HUES6 (cell line): ENCODE data around the gene SDR42E2.
"Not testable (repeated sequence)": the region's sequence is repeated elsewhere in the genome, so short reads cannot be mapped to it uniquely, and the experiment has no call there.

Experiments
- H3K27ac ChIP-seq: 2 replicates; pipeline ENCODE4 v1.7.0; 2013; ENCODE audit warnings: low read depth, mild to moderate bottlenecking, low read length, inconsistent platforms
- H3K27me3 ChIP-seq: 2 replicates; pipeline ENCODE4 v1.6.1; 2013; ENCODE audit warnings: low read length; ENCODE audit not compliant: control insufficient read depth, insufficient read depth
- H3K36me3 ChIP-seq: 2 replicates; pipeline ENCODE4 v1.6.1; 2013; ENCODE audit warnings: low read length; ENCODE audit not compliant: control insufficient read depth, insufficient read depth
- H3K4me1 ChIP-seq: 2 replicates; pipeline ENCODE4 v1.6.1; 2013; ENCODE audit warnings: low read length; ENCODE audit not compliant: control insufficient read depth, insufficient read depth
- H3K4me3 ChIP-seq: 2 replicates; pipeline ENCODE4 v1.5.1; 2013; ENCODE audit warnings: low read depth, low read length
- H3K9ac ChIP-seq: one replicate; pipeline ENCODE4 v1.6.1; 2013; ENCODE audit warnings: mild to moderate bottlenecking, low read length
- H3K9me3 ChIP-seq: 2 replicates; pipeline ENCODE4 v1.6.1; 2013; ENCODE audit warnings: low read depth, low read length; ENCODE audit not compliant: control insufficient read depth, insufficient read depth

The SDR42E2 gene

GRCh38 chr16:22192261-22193062 is 30.2 kb downstream of the SDR42E2 start:
- no peaks in the 10 kb centered on the region for H3K27me3 ChIP-seq
- peaks cover 27% of the 10 kb centered on the region for H3K4me1 ChIP-seq
- peak overlapping the region; percentile 44 for H3K9ac ChIP-seq
- no peaks in the 10 kb centered on the region for H3K9me3 ChIP-seq
- no peak overlapping the region for H3K27ac ChIP-seq
- no peaks in the 10 kb centered on the region for H3K36me3 ChIP-seq
- peak overlapping the region; percentile 76 for H3K4me3 ChIP-seq

DNA sequence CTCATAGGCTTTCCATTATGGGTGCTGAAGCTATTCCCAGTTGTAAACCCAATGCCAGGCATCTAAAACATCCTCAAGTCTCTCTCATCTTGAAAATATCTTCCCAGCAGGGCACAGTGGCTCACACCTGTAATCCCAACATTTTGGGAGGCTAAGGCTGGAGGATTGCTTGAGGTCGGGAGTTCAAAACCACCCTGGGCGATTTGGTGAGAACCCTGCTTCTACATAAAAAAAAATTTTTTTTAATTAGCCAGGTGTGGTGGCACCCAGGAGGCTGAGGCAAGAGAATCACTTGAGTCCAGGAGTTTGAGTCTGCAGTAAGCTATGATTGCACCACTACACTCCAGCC is 30.7 kb downstream of the SDR42E2 start:
- H3K4me3 ChIP-seq = no peak overlapping the region
- H3K9me3 ChIP-seq = no peaks in the 10 kb centered on the region

GRCh38 chr16:22194707-22195444 is 32.6 kb downstream of the SDR42E2 start:
- no peak overlapping the region for H3K9ac ChIP-seq
- no peaks in the 10 kb centered on the region for H3K27me3 ChIP-seq
- H3K27ac ChIP-seq = no peak overlapping the region
- no peaks in the 10 kb centered on the region for H3K36me3 ChIP-seq
- H3K4me3 ChIP-seq = no peak overlapping the region
- H3K9me3 ChIP-seq = no peaks in the 10 kb centered on the region
- H3K4me1 ChIP-seq = peaks cover 24% of the 10 kb centered on the region

More for the DNA sequence above, 30.7 kb downstream of the SDR42E2 start:
- Histone ChIP-seq H3K9ac (no peak overlapping the region), H3K36me3 (no peaks in the 10 kb centered on the region), H3K4me1 (peaks cover 27% of the 10 kb centered on the region), H3K27ac (no peak overlapping the region), H3K27me3 (no peaks in the 10 kb centered on the region)

GRCh38 chr16:22195445-22195694 is 33.1 kb downstream of the SDR42E2 start:
- no peaks in the 10 kb centered on the region for H3K36me3 ChIP-seq
- no peak overlapping the region for H3K9ac ChIP-seq
- H3K4me3 ChIP-seq = no peak overlapping the region
- peaks cover 24% of the 10 kb centered on the region for H3K4me1 ChIP-seq
- no peaks in the 10 kb centered on the region for H3K27me3 ChIP-seq
- no peaks in the 10 kb centered on the region for H3K9me3 ChIP-seq
- H3K27ac ChIP-seq = no peak overlapping the region

DNA sequence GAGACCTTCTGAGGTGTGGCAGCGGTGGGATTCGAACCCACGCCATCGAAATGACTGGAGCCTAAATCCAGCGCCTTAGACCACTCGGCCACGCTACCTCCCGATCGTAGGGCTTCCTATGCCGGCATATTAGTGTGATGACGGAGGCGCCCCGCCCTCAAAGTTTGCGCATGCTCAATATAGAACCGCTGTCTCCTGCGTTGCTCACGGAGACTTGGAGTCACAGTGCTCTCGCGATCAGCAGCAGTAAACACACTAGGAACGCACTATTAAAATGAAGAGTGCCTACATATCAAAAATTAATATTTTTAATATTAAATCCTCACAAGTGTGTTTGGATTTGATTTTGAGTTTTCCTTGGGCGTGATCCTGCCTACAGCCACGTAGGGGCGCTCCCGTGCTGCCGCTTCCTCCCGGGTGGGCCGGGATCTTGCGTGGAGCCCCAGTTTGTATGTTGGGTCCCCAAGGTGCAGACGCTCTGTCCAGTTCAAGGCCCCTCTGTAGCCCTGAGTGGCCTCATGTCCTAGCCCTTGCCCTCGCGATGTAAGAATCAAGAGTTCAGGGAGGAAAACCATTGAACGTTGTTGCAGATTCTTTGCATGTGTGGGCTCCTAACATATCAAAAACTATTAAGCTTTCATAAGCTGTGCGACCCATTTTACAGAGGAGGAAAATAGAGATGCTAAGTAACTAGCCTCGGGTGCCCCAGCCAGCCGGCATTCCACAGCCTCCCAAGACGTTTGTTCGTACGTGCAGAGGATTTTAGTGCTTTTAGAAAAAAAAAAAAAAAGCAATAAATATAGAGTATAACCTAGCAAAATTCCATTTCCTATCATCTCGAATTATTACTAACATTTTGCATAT is 33.6 kb downstream of the SDR42E2 start:
- Histone ChIP-seq H3K27me3 (no peaks in the 10 kb centered on the region), H3K4me1 (peaks cover 24% of the 10 kb centered on the region), H3K9me3 (no peaks in the 10 kb centered on the region), H3K4me3 (peak overlapping the region; percentile 81), H3K27ac (no peak overlapping the region), H3K36me3 (no peaks in the 10 kb centered on the region), H3K9ac (peak overlapping the region; percentile 47)

GRCh38 chr16:22196559-22197168 is 34.4 kb downstream of the SDR42E2 start:
- H3K27ac ChIP-seq = not testable (repeated sequence)

GRCh38 chr16:22198547-22199293 is 36.4 kb downstream of the SDR42E2 start:
- Histone ChIP-seq H3K4me3 (no peak overlapping the region), H3K9ac (no peak overlapping the region), H3K4me1 (peaks cover 13% of the 10 kb centered on the region; the same call in 1 of the 2 replicates), H3K27ac (no peak overlapping the region), H3K36me3 (no peaks in the 10 kb centered on the region), H3K9me3 (no peaks in the 10 kb centered on the region), H3K27me3 (no peaks in the 10 kb centered on the region)

More at GRCh38 chr16:22196559-22197168, 34.4 kb downstream of the SDR42E2 start:
- not testable (repeated sequence) for H3K9ac ChIP-seq, H3K36me3 ChIP-seq, H3K9me3 ChIP-seq, H3K27me3 ChIP-seq
- Histone ChIP-seq H3K4me1 (peaks cover 23% of the 10 kb centered on the region), H3K4me3 (peak overlapping the region; percentile 81)

- Histone ChIP-seq H3K4me3 (no peak overlapping the region), H3K27me3 (no peaks in the 10 kb centered on the region), H3K9me3 (no peaks in the 10 kb centered on the region), H3K36me3 (no peaks in the 10 kb centered on the region), H3K9ac (no peak overlapping the region), H3K27ac (no peak overlapping the region), H3K4me1 (peaks cover 15% of the 10 kb centered on the region)
Observed at GRCh38 chr16:22202261-22202637, 39.9 kb downstream of the SDR42E2 start.

- peaks cover 23% of the 10 kb centered on the region for H3K4me1 ChIP-seq
- no peaks in the 10 kb centered on the region for H3K9me3 ChIP-seq
- no peaks in the 10 kb centered on the region for H3K36me3 ChIP-seq
- no peak overlapping the region for H3K9ac ChIP-seq
- no peak overlapping the region for H3K4me3 ChIP-seq
- no peaks in the 10 kb centered on the region for H3K27me3 ChIP-seq
- no peak overlapping the region for H3K27ac ChIP-seq
Observed at GRCh38 chr16:22203091-22203490, 40.8 kb downstream of the SDR42E2 start.

GRCh38 chr16:22204091-22204655 is 41.9 kb downstream of the SDR42E2 start:
- Histone ChIP-seq H3K36me3 (no peaks in the 10 kb centered on the region), H3K9ac (no peak overlapping the region), H3K27ac (no peak overlapping the region), H3K4me1 (peaks cover 20% of the 10 kb centered on the region), H3K4me3 (no peak overlapping the region), H3K27me3 (no peaks in the 10 kb centered on the region), H3K9me3 (no peaks in the 10 kb centered on the region)
